IMR-90 (cell line): ENCODE data around the gene MASTL. TPM values are rescaled to one million over a fixed set of nuclear protein-coding genes. Genes with fewer than 3 reads are reported as not detected.

Source experiments
- ATAC-seq: fragments of 200-7000 bp; cut with Tn5 transposase; 2 replicates; pipeline ENCODE4 v1.9.1; 2020; ENCODE audit warnings: low read depth, mild to moderate bottlenecking, moderate library complexity
- BruUV-seq: library from RNA; stranded (reverse); fragments of 400-500 nt; replicated peaks from 2 replicates; lab custom pipeline; 2021; lab: Mats Ljungman, UMichigan
- CTCF ChIA-PET: fragments of 300-600 bp; formaldehyde crosslinking; extraction: SDS; loops from one replicate; lab custom pipeline; 2021; ENCODE audit warnings: antibody characterized with exemption; lab: Yijun Ruan, JAX
- POLR2A ChIA-PET: fragments of 300-600 bp; sonication (Branson Sonifier 250); formaldehyde crosslinking; loops from one replicate; lab custom pipeline; 2022; ENCODE audit warnings: antibody characterized with exemption; ENCODE audit not compliant: unreplicated experiment; lab: Charles Lee
- DNase-seq: peaks from one replicate; pipeline ENCODE4 v3.0.0; 2013
- H2AFZ ChIP-seq: replicated peaks from 2 replicates; pipeline ENCODE3; 2013; ENCODE audit warnings: low read length, mild to moderate bottlenecking; ENCODE audit not compliant: poor library complexity
- H2AK5ac ChIP-seq: 2 replicates; pipeline ENCODE4 v1.6.1; 2013; ENCODE audit warnings: low read depth, low read length, inconsistent platforms
- H2AK9ac ChIP-seq: replicated peaks from 2 replicates; pipeline ENCODE3; 2013; ENCODE audit warnings: mild to moderate bottlenecking, low read depth, low read length, moderate library complexity; ENCODE audit not compliant: poor library complexity
- H2BK120ac ChIP-seq: 2 replicates; pipeline ENCODE4 v1.6.1; 2013; ENCODE audit warnings: low read depth, low read length, inconsistent platforms
- H2BK15ac ChIP-seq: 3 replicates; pipeline ENCODE4 v1.6.1; 2013; ENCODE audit warnings: low read depth, low read length, inconsistent platforms
- H2BK20ac ChIP-seq: 2 replicates; pipeline ENCODE4 v1.6.1; 2013; ENCODE audit warnings: low read depth, mild to moderate bottlenecking, inconsistent platforms, low read length, moderate library complexity
- H2BK5ac ChIP-seq: 2 replicates; pipeline ENCODE4 v1.6.1; 2013; ENCODE audit warnings: mild to moderate bottlenecking, low read depth, low read length, inconsistent platforms; ENCODE audit not compliant: poor library complexity, severe bottlenecking
- H3K14ac ChIP-seq: replicated peaks from 2 replicates; pipeline ENCODE4 v1.6.1; 2013; ENCODE audit warnings: low read depth, low read length, inconsistent platforms
- H3K18ac ChIP-seq: 2 replicates; pipeline ENCODE4 v1.6.1; 2013; ENCODE audit warnings: low read depth, low read length, control low read depth
- H3K23ac ChIP-seq: 2 replicates; pipeline ENCODE4 v1.6.1; 2013; ENCODE audit warnings: low read depth, low read length, inconsistent platforms
- H3K27ac ChIP-seq: 2 replicates; pipeline ENCODE4 v1.5.1; 2013; ENCODE audit warnings: mild to moderate bottlenecking, control low read depth, low read length; ENCODE audit not compliant: insufficient read depth
- H3K27me3 ChIP-seq: 2 replicates; pipeline ENCODE4 v1.6.1; 2013; ENCODE audit warnings: low read length; ENCODE audit not compliant: control insufficient read depth, insufficient read depth
- H3K36me3 ChIP-seq: 2 replicates; pipeline ENCODE4 v1.6.1; 2013; ENCODE audit warnings: low read length, mixed read lengths; ENCODE audit not compliant: control insufficient read depth, insufficient read depth
- H3K4ac ChIP-seq: 2 replicates; pipeline ENCODE4 v1.6.1; 2013; ENCODE audit warnings: low read depth, low read length, inconsistent platforms
- H3K4me1 ChIP-seq: 2 replicates; pipeline ENCODE4 v1.6.1; 2013; ENCODE audit warnings: low read length, mixed read lengths; ENCODE audit not compliant: control insufficient read depth, insufficient read depth
- H3K4me2 ChIP-seq: 2 replicates; pipeline ENCODE4 v1.6.1; 2013; ENCODE audit warnings: low read depth, mild to moderate bottlenecking, control low read depth, low read length, moderate library complexity
- H3K4me3 ChIP-seq: 2 replicates; pipeline ENCODE4 v1.5.1; 2013; ENCODE audit warnings: low read depth, mild to moderate bottlenecking, control low read depth, low read length, moderate library complexity; ENCODE audit not compliant: insufficient read depth
- H3K56ac ChIP-seq: 2 replicates; pipeline ENCODE4 v1.6.1; 2013; ENCODE audit warnings: low read length, inconsistent platforms; ENCODE audit not compliant: insufficient read depth; ENCODE audit errors: extremely low read depth
- H3K79me1 ChIP-seq, 2 experiments: 2 replicates each; pipeline ENCODE4 v1.6.1; 2013; ENCODE audit warnings: low read length in 2 of 2, inconsistent platforms in 1 of 2, low read depth in 1 of 2
- H3K9ac ChIP-seq: 2 replicates; pipeline ENCODE4 v1.6.1; 2013; ENCODE audit warnings: low read depth, low read length, control low read depth
- H3K9me1 ChIP-seq: 2 replicates; pipeline ENCODE4 v1.6.1; 2013; ENCODE audit warnings: low read length, inconsistent platforms; ENCODE audit not compliant: insufficient read depth
- H3K9me3 ChIP-seq: 2 replicates; pipeline ENCODE4 v1.6.1; 2013; ENCODE audit warnings: low read length; ENCODE audit not compliant: control insufficient read depth, insufficient read depth
- H4K20me1 ChIP-seq: 2 replicates; pipeline ENCODE4 v1.6.1; 2013; ENCODE audit warnings: low read length, inconsistent platforms; ENCODE audit not compliant: insufficient read depth
- H4K5ac ChIP-seq: 2 replicates; pipeline ENCODE4 v1.6.1; 2013; ENCODE audit warnings: mild to moderate bottlenecking, low read depth, low read length, control low read depth
- H4K8ac ChIP-seq, 2 experiments: 2 replicates each; pipeline ENCODE4 v1.6.1; 2013; ENCODE audit warnings: low read depth in 2 of 2, low read length in 2 of 2, control low read depth in 1 of 2, inconsistent platforms in 1 of 2
- H4K91ac ChIP-seq: 2 replicates; pipeline ENCODE4 v1.6.1; 2013; ENCODE audit warnings: low read depth, low read length, inconsistent platforms; ENCODE audit not compliant: insufficient read depth
- BHLHE40 ChIP-seq: fragments of 150-350 bp; IDR thresholded peaks from 2 replicates; pipeline ENCODE4 v1.6.1; 2016; ENCODE audit warnings: mild to moderate bottlenecking, low read depth, low read length
- CEBPB ChIP-seq: IDR thresholded peaks from 2 replicates; pipeline ENCODE4 v1.6.1; 2012; ENCODE audit warnings: low read depth, low read length, improper control_type of control experiment
- CHD1 ChIP-seq: IDR thresholded peaks from 2 replicates; pipeline ENCODE4 v1.6.1; 2012; ENCODE audit warnings: low read depth, low read length, improper control_type of control experiment
- CTCF ChIP-seq: conservative IDR thresholded peaks from 2 replicates; pipeline ENCODE4 v1.5.1; 2012; ENCODE audit warnings: mild to moderate bottlenecking, low read depth, low read length, improper control_type of control experiment
- ELK1 ChIP-seq: fragments of 150-350 bp; IDR thresholded peaks from 2 replicates; pipeline ENCODE4 v1.6.1; 2016; ENCODE audit warnings: low read depth, mild to moderate bottlenecking, low read length, moderate library complexity, borderline replicate concordance
- FOS ChIP-seq: fragments of 150-350 bp; IDR thresholded peaks from 2 replicates; pipeline ENCODE4 v1.6.1; 2016; ENCODE audit warnings: low read depth, low read length
- MAFK ChIP-seq: IDR thresholded peaks from 2 replicates; pipeline ENCODE4 v1.6.1; 2012; ENCODE audit warnings: low read depth, low read length, improper control_type of control experiment
- MAZ ChIP-seq: IDR thresholded peaks from 2 replicates; pipeline ENCODE4 v1.6.1; 2012; ENCODE audit warnings: low read depth, mild to moderate bottlenecking, low read length, improper control_type of control experiment, moderate library complexity, borderline replicate concordance
- MXI1 ChIP-seq: IDR thresholded peaks from 2 replicates; pipeline ENCODE4 v1.6.1; 2012; ENCODE audit warnings: low read depth, mild to moderate bottlenecking, low read length, moderate library complexity, borderline replicate concordance
- NFE2L2 ChIP-seq: fragments of 150-350 bp; IDR thresholded peaks from 2 replicates; pipeline ENCODE4 v1.6.1; 2016; ENCODE audit warnings: low read depth, mild to moderate bottlenecking, low read length
- POLR2A ChIP-seq: IDR thresholded peaks from 2 replicates; pipeline ENCODE4 v1.6.1; 2012; ENCODE audit warnings: mild to moderate bottlenecking, low read depth, low read length
- RAD21 ChIP-seq: IDR thresholded peaks from 2 replicates; pipeline ENCODE4 v1.6.1; 2012; ENCODE audit warnings: low read length, improper control_type of control experiment
- RCOR1 ChIP-seq: IDR thresholded peaks from 2 replicates; pipeline ENCODE4 v1.6.1; 2012; ENCODE audit warnings: mild to moderate bottlenecking, low read length, improper control_type of control experiment; ENCODE audit not compliant: insufficient replicate concordance
- RFX5 ChIP-seq: IDR thresholded peaks from 2 replicates; pipeline ENCODE4 v1.8.0; 2012; ENCODE audit warnings: low read depth, mild to moderate bottlenecking, low read length, moderate library complexity
- SMC3 ChIP-seq: fragments of 150-350 bp; IDR thresholded peaks from 2 replicates; pipeline ENCODE4 v1.6.1; 2016; ENCODE audit warnings: low read depth, mild to moderate bottlenecking, antibody characterized with exemption, low read length, moderate library complexity
- USF2 ChIP-seq: fragments of 150-350 bp; IDR thresholded peaks from 2 replicates; pipeline ENCODE4 v1.6.1; 2017; ENCODE audit warnings: mild to moderate bottlenecking, antibody characterized with exemption, low read length, low read depth
- WGBS, 2 experiments: methylation state at CpG; one replicate each; pipeline versions ENCODE4 v1.1.5 to v1.1.7; 2013; ENCODE audit warnings: missing lambda C conversion rate in 2 of 2; ENCODE audit not compliant: insufficient read length in 1 of 2; ENCODE audit errors: extremely low coverage in 2 of 2; 5-methylcytosine and 5-hydroxymethylcytosine counted together
- dilution Hi-C: fragments of 300-500 bp; cut with HindIII; formaldehyde crosslinking; loops from one replicate; pipeline ENCODE4 v1.14.3; 2018; ENCODE audit warnings: low sequenced_read_pairs; ENCODE audit not compliant: unreplicated experiment
- in situ Hi-C: fragments of 300-500 bp; cut with MboI; formaldehyde crosslinking; loops from 3 replicates; pipeline ENCODE4 v1.14.3; 2019; ENCODE audit warnings: low sequenced_read_pairs, inconsistent platforms, mixed read lengths
- intact Hi-C: fragments of 100-400 bp; cut with micrococcal nuclease; formaldehyde crosslinking; loops from 2 replicates; pipeline ENCODE4 v1.10.0; 2022
- polyA plus RNA-seq, 3 experiments: library from polyadenylated mRNA; depleted of rRNA; stranded (reverse); fragments of >200 nt; gene quantifications; 2 replicates each; pipeline ENCODE4 v1.2.3, GENCODE V29; 2012; ENCODE audit warnings: low replicate concordance in 1 of 3
- total RNA-seq: library from RNA; depleted of rRNA; stranded (reverse); fragments of >200 nt; gene quantifications from 2 replicates; pipeline ENCODE4 v1.2.3, GENCODE V29; 2012

MASTL gene
- total and polyA plus RNA-seq, 2 of the 4 experiments (the other 2 are of a cell fraction), result 7.0 to 13.4 TPM

- H2AK5ac ChIP-seq, result no peak overlapping the region
- no peak overlapping the region for H3K4me2 ChIP-seq
- POLR2A ChIA-PET, result no interaction called here
- H2BK20ac ChIP-seq, result no peak overlapping the region
- H2AK9ac ChIP-seq, result no peak overlapping the region
- H2BK5ac ChIP-seq, result no peak overlapping the region
- ATAC-seq, result peak; percentile 97
- no peak overlapping the region for H3K18ac ChIP-seq
- in situ Hi-C loops, result no loop called here
- no peaks in the 10 kb centered on the region for H3K36me3 ChIP-seq
- peak; percentile 95 for DNase-seq
- H3K4me1 ChIP-seq, result no peaks in the 10 kb centered on the region; the same call in 1 of the 2 replicates
- H2BK120ac ChIP-seq, result no peak overlapping the region
- CTCF ChIA-PET, result no interaction called here
- no peaks in the 10 kb centered on the region for H3K9me1 ChIP-seq
- no peaks in the 10 kb centered on the region for H3K9me3 ChIP-seq
- no peaks in the 10 kb centered on the region for H4K20me1 ChIP-seq
- H3K9ac ChIP-seq, result no peak overlapping the region
- H2BK15ac ChIP-seq, result no peak overlapping the region
- H3K56ac ChIP-seq, result no peak overlapping the region
- no peak overlapping the region for H4K5ac ChIP-seq
- no peak overlapping the region for H4K91ac ChIP-seq
- intact Hi-C loops, result no loop called here
- BruUV-seq, result no TSS peak
- H3K14ac ChIP-seq, result no peak overlapping the region
- H3K23ac ChIP-seq, result no peak overlapping the region
- no peak overlapping the region for H4K8ac ChIP-seq
- H3K79me1 ChIP-seq, result no peaks in the 10 kb centered on the region
- H3K27ac ChIP-seq, result no peak overlapping the region
- WGBS, 2 experiments, result no CpG with 5 or more reads among the region's 3 CpGs
- TF ChIP-seq SMC3 (no peak), RFX5 (no peak), CHD1 (no peak), BHLHE40 (peak; percentile 58; the same call in 1 of the 2 replicates), NFE2L2 (peak; percentile 28; the same call in 1 of the 2 replicates), ELK1 (no peak), CEBPB (no peak), RCOR1 (no peak), FOS (peak; percentile 91), MAFK (0 out of 2 replicates have a peak, but pooled peaks have one; percentile 10), MAZ (0 out of 2 replicates have a peak, but pooled peaks have one; percentile 41), USF2 (peak; percentile 94), POLR2A (no peak), MXI1 (no peak), CTCF (no peak), RAD21 (no peak)
- no peaks in the 10 kb centered on the region for H3K27me3 ChIP-seq
- no peak overlapping the region for H3K4ac ChIP-seq
- no peak overlapping the region for H2AFZ ChIP-seq
- dilution Hi-C loops, result no loop called here
- no peak overlapping the region for H3K4me3 ChIP-seq
Measured at GRCh38 chr10:27192284-27192683, 37.1 kb downstream of the MASTL start.
